ENCODE results near the gene VANGL2.

GRCh38 chr1:160466961-160467360, 66.6 kb downstream of the VANGL2 start:
- TF ChIP-seq TOX (CRISPR knock-in tag; IDR thresholded peaks at IDR 0.05; ENCODE audit: borderline replicate concordance) (no peak), BACH2 (CRISPR knock-in tag; IDR thresholded peaks at IDR 0.05; ENCODE audit: borderline replicate concordance) (no peak), OSR1 (CRISPR knock-in tag; IDR thresholded peaks at IDR 0.05) (no peak), ZFP3 (CRISPR knock-in tag; IDR thresholded peaks at IDR 0.05) (no peak), ZNF8 (CRISPR knock-in tag; IDR thresholded peaks at IDR 0.05) (no peak), ZNF565 (CRISPR knock-in tag; conservative IDR thresholded peaks at IDR 0.05; ENCODE audit: low read depth) (no peak), ZNF70 (CRISPR knock-in tag; IDR thresholded peaks at IDR 0.05) (no peak), PPARA (CRISPR knock-in tag; IDR thresholded peaks at IDR 0.05; ENCODE audit: borderline replicate concordance) (no peak), ZFP30 (CRISPR knock-in tag; IDR thresholded peaks at IDR 0.05) (no peak), CREB5 (CRISPR knock-in tag; IDR thresholded peaks at IDR 0.05; ENCODE audit: low read depth) (no peak)

Measured in SK-N-SH treated with all-trans-retinoic acid at 6 μM for 48 hours (cell line).